ENCODE data around the gene PHC2. TPM values are rescaled to one million over a fixed set of nuclear protein-coding genes. Genes with fewer than 3 reads are reported as not detected.

PHC2 gene
- total RNA-seq, 1 experiment from 2014 or later, result 9.4 TPM

- Mint-ChIP-seq H3K4me3 (peak overlapping the region; percentile 76 to 79), H3K4me1 (peaks cover 37 to 51% of the 10 kb centered on the region in 2 experiments), H3K9me3 (peaks cover 0 to 3% of the 10 kb centered on the region in 2 experiments; a peak in 2 of 5 replicates), H3K36me3 (ENCODE audit: insufficient read depth in 1 of 3, low read depth in 3 of 3) (no peaks in the 10 kb centered on the region; a peak in 1 of 7 replicates), H3K27me3 (ENCODE audit: low read depth) (peaks cover 88% of the 10 kb centered on the region), H3K27ac (no peak overlapping the region)
- no peak overlapping the region for H3K14ac ChIP-seq (ENCODE audit: insufficient read depth, low read length)
- peaks cover 12% of the 10 kb centered on the region for H3K23me2 ChIP-seq (ENCODE audit: insufficient read length, low read depth, low read length, poor library complexity, severe bottlenecking)
- H3K27ac ChIP-seq (ENCODE audit: insufficient read length, low read depth, low read length), result no peak overlapping the region
- H3K9me3 ChIP-seq (ENCODE audit: control insufficient read depth, low read depth, low read length), result no peaks in the 10 kb centered on the region
- no peak overlapping the region for H3K23ac ChIP-seq (ENCODE audit: insufficient read length, low read depth, low read length)
- no peaks in the 10 kb centered on the region for H3K79me1 ChIP-seq (ENCODE audit: insufficient read depth, low read depth, low read length, poor library complexity, severe bottlenecking)
- no peaks in the 10 kb centered on the region for H3K79me2 ChIP-seq (ENCODE audit: insufficient read depth, low read length)
- no peaks in the 10 kb centered on the region for H4K20me1 ChIP-seq (ENCODE audit: control insufficient read depth, insufficient read depth, insufficient read length)
- no peak overlapping the region for H2BK5ac ChIP-seq (ENCODE audit: insufficient read length, low read length)
- no peak overlapping the region for H2BK12ac ChIP-seq (ENCODE audit: insufficient read length, low read depth, low read length)
- no peak overlapping the region for H3K4ac ChIP-seq (ENCODE audit: low read depth, low read length)
- H4K5ac ChIP-seq (ENCODE audit: insufficient read length, low read depth, low read length), result no peak overlapping the region
- H2BK20ac ChIP-seq (ENCODE audit: low read depth, low read length, poor library complexity, severe bottlenecking), result no peak overlapping the region
- H2BK15ac ChIP-seq (ENCODE audit: low read depth, low read length), result no peak overlapping the region
- no peak overlapping the region for H4K8ac ChIP-seq (replicated peaks; ENCODE audit: insufficient read length, low read depth, low read length)
- no peak for DNase-seq
- WGBS (ENCODE audit: extremely low coverage, insufficient read length, low lambda C conversion rate), result no CpG with 5 or more reads among the region's 11 CpGs
- H2AK5ac ChIP-seq (ENCODE audit: insufficient read length, low read length), result no peak overlapping the region
- no peak overlapping the region for H2AFZ ChIP-seq (ENCODE audit: low read length)
- no peak overlapping the region for H4K91ac ChIP-seq (ENCODE audit: insufficient read length, low read depth, low read length)
- peaks cover 46% of the 10 kb centered on the region for H3K27me3 ChIP-seq (ENCODE audit: insufficient read depth, low read length)
- no peak overlapping the region for H3K9ac ChIP-seq (ENCODE audit: extremely low read depth, insufficient read length, low read length)
- no peaks in the 10 kb centered on the region; the same call in 1 of the 2 replicates for H3K4me1 ChIP-seq (ENCODE audit: insufficient read depth, low read length)
- H3K18ac ChIP-seq (ENCODE audit: insufficient read length, low read depth, low read length), result no peak overlapping the region
- no peak overlapping the region for H3K56ac ChIP-seq (ENCODE audit: insufficient read length, low read depth, low read length)
- H3K4me2 ChIP-seq (ENCODE audit: insufficient read depth, insufficient read length, low read length), result peak overlapping the region; percentile 54
- no peak for TF ChIP-seq CTCF (conservative IDR thresholded peaks at IDR 0.05)
- H2BK120ac ChIP-seq (ENCODE audit: low read depth, low read length, poor library complexity, severe bottlenecking), result no peak overlapping the region
- H3T11ph ChIP-seq (ENCODE audit: low read length), result no peak overlapping the region
Observed at GRCh38 chr1:33348676-33349080, 82.2 kb downstream of the PHC2 start.

All from H9 (cell line).